HepG2 (cell line): ENCODE measurements around the gene ERF. TPM values are rescaled to one million over a fixed set of nuclear protein-coding genes. Genes with fewer than 3 reads are reported as not detected.

Source experiments
- ATAC-seq: fragments of 200-7000 bp; cut with Tn5 transposase; 3 replicates; pipeline ENCODE4 v1.9.1; 2020; ENCODE audit warnings: mild to moderate bottlenecking, moderate library complexity
- BruUV-seq: library from RNA; stranded (reverse); fragments of 400-500 nt; replicated peaks from 2 replicates; lab custom pipeline; 2021; lab: Mats Ljungman, UMichigan
- CTCF ChIA-PET: fragments of 300-600 bp; formaldehyde crosslinking; extraction: SDS; loops from one replicate; lab custom pipeline; 2021; ENCODE audit warnings: low total read pairs, inconsistent platforms, low intra/inter-chr PET ratio; lab: Yijun Ruan, JAX
- POLR2A ChIA-PET: fragments of 350-600 bp; sonication (Branson Sonifier 250); formaldehyde crosslinking; loops from one replicate; lab custom pipeline; 2020; ENCODE audit warnings: antibody characterized with exemption, inconsistent platforms; lab: Yijun Ruan, JAX
- DNase-seq: peaks from one replicate; pipeline ENCODE4 v3.0.0-alpha.2; 2015; ENCODE audit warnings: low spot score
- FAIRE-seq: peaks from 3 replicates; lab custom pipeline; 2011; peaks lifted over from hg19 to GRCh38; lab: Jason Lieb, UNC
- H2AFZ ChIP-seq: one replicate; pipeline ENCODE4 v1.6.1; 2011; ENCODE audit warnings: low read length, inconsistent platforms
- H3K27ac ChIP-seq: fragments of 300-600 bp; 3 replicates; pipeline ENCODE4 v1.8.0; 2011; ENCODE audit warnings: mixed run types, mild to moderate bottlenecking, mixed read lengths, low read length, inconsistent platforms; ENCODE audit not compliant: insufficient read depth; ENCODE audit errors: extremely low read length
- H3K27me3 ChIP-seq, 2 experiments: fragments of 200-600 bp in 1 of 2; 2 replicates in 1 of 2; 3 replicates in 1 of 2; pipeline versions ENCODE4 v1.6.0 to v1.8.0; 2011; ENCODE audit warnings: low read length in 2 of 2, mild to moderate bottlenecking in 2 of 2, moderate library complexity in 2 of 2, inconsistent platforms in 1 of 2; ENCODE audit not compliant: insufficient read depth in 2 of 2, control insufficient read depth in 1 of 2
- H3K36me3 ChIP-seq, 2 experiments: fragments of 200-600 bp in 1 of 2; replicated peaks in 1 of 2; 2 replicates in 1 of 2; 3 replicates in 1 of 2; pipeline versions ENCODE4 v1.5.1 to v1.8.0; 2011; ENCODE audit warnings: low read length in 2 of 2, inconsistent platforms in 1 of 2; ENCODE audit not compliant: insufficient read depth in 2 of 2, control insufficient read depth in 1 of 2
- H3K4me1 ChIP-seq: 2 replicates; pipeline ENCODE4 v1.5.1; 2012; ENCODE audit warnings: low read length, inconsistent platforms; ENCODE audit not compliant: insufficient read depth
- H3K4me2 ChIP-seq: 2 replicates; pipeline ENCODE4 v1.6.0; 2011; ENCODE audit warnings: low read depth, low read length, inconsistent platforms
- H3K4me3 ChIP-seq, 3 experiments: fragments of 200-600 bp in 1 of 3; sonication (generic), shearing (Covaris generic) in 1 of 3; replicated peaks in 1 of 3; 2 replicates each; pipeline ENCODE4 v1.5.1; 2011 to 2016; ENCODE audit warnings: low read length in 3 of 3, inconsistent platforms in 2 of 3, low read depth in 2 of 3, mild to moderate bottlenecking in 2 of 3, control low read depth in 1 of 3, mixed read lengths in 1 of 3; ENCODE audit not compliant: insufficient read depth in 1 of 3
- H3K79me2 ChIP-seq: one replicate; pipeline ENCODE4 v1.6.1; 2011; ENCODE audit warnings: low read length, inconsistent platforms; ENCODE audit not compliant: insufficient read depth
- H3K9ac ChIP-seq: 2 replicates; pipeline ENCODE4 v1.6.0; 2011; ENCODE audit warnings: mild to moderate bottlenecking, low read depth, low read length, inconsistent platforms; ENCODE audit not compliant: insufficient read depth
- H3K9me3 ChIP-seq: 2 replicates; pipeline ENCODE4 v1.5.1; 2012; ENCODE audit warnings: mild to moderate bottlenecking, low read length
- H4K20me1 ChIP-seq: 2 replicates; pipeline ENCODE4 v1.6.0; 2011; ENCODE audit warnings: inconsistent platforms, mild to moderate bottlenecking, low read length, moderate library complexity; ENCODE audit not compliant: insufficient read depth
- BCL6 ChIP-seq: IDR thresholded peaks from 2 replicates; pipeline ENCODE4 v1.6.1; 2016; ENCODE audit warnings: missing genetic modification reagents, missing compliant biosample characterization
- BRCA1 ChIP-seq: sonication (generic); formaldehyde crosslinking; IDR thresholded peaks from 2 replicates; pipeline ENCODE4 v1.4.0; 2020; ENCODE audit warnings: missing genetic modification reagents
- PHF5A ChIP-seq: IDR thresholded peaks from one replicate; pipeline ENCODE4 v1.6.1; 2018; ENCODE audit warnings: low read depth, missing genetic modification reagents; ENCODE audit not compliant: unreplicated experiment
- RELA ChIP-seq: sonication (generic); formaldehyde crosslinking; IDR thresholded peaks from 2 replicates; pipeline ENCODE4 v1.4.0; 2020; ENCODE audit warnings: missing genetic modification reagents
- SCMH1 ChIP-seq: sonication (generic); formaldehyde crosslinking; IDR thresholded peaks from 2 replicates; pipeline ENCODE4 v1.9.0; 2021; ENCODE audit warnings: missing genetic modification reagents, mild to moderate bottlenecking, borderline replicate concordance
- XRCC5 ChIP-seq: fragments of 200-400 bp; formaldehyde crosslinking; optimal IDR thresholded peaks from 2 replicates; pipeline ENCODE3; 2017; ENCODE audit warnings: mild to moderate bottlenecking, low read length
- ZBTB46 ChIP-seq: sonication (generic); formaldehyde crosslinking; IDR thresholded peaks from 2 replicates; pipeline ENCODE4 v1.4.0; 2020; ENCODE audit warnings: mild to moderate bottlenecking, missing genetic modification reagents, borderline replicate concordance
- ZFY ChIP-seq: sonication (generic); formaldehyde crosslinking; IDR thresholded peaks from 2 replicates; pipeline ENCODE4 v1.4.0; 2020; ENCODE audit warnings: missing genetic modification reagents
- ZMYM2 ChIP-seq: sonication (generic); formaldehyde crosslinking; IDR thresholded peaks from 2 replicates; pipeline ENCODE4 v1.8.0; 2022; ENCODE audit warnings: mild to moderate bottlenecking, missing genetic modification reagents
- ZNF264 ChIP-seq: sonication (generic); formaldehyde crosslinking; IDR thresholded peaks from 2 replicates; pipeline ENCODE4 v1.4.0; 2020; ENCODE audit warnings: missing genetic modification reagents
- ZNF280B ChIP-seq: sonication (generic); formaldehyde crosslinking; IDR thresholded peaks from 2 replicates; pipeline ENCODE4 v1.5.0; 2020; ENCODE audit warnings: missing genetic modification reagents, mild to moderate bottlenecking, borderline replicate concordance
- ZNF326 ChIP-seq: sonication (generic); formaldehyde crosslinking; IDR thresholded peaks from 2 replicates; pipeline ENCODE4 v1.4.0; 2020; ENCODE audit warnings: missing genetic modification reagents, borderline replicate concordance
- ZNF350 ChIP-seq: sonication (generic); formaldehyde crosslinking; IDR thresholded peaks from 2 replicates; pipeline ENCODE4 v1.4.0; 2020; ENCODE audit warnings: mild to moderate bottlenecking, low read depth, missing genetic modification reagents, borderline replicate concordance
- ZNF468 ChIP-seq: sonication (generic); formaldehyde crosslinking; IDR thresholded peaks from 2 replicates; pipeline ENCODE4 v1.8.0; 2022; ENCODE audit warnings: mild to moderate bottlenecking, moderate library complexity, missing genetic modification reagents
- ZNF562 ChIP-seq: sonication (generic); formaldehyde crosslinking; IDR thresholded peaks from 2 replicates; pipeline ENCODE4 v1.8.0; 2022; ENCODE audit warnings: missing genetic modification reagents, borderline replicate concordance
- ZNF691 ChIP-seq: sonication (generic); formaldehyde crosslinking; IDR thresholded peaks from 2 replicates; pipeline ENCODE4 v1.4.0; 2020; ENCODE audit warnings: missing genetic modification reagents, low read depth, mild to moderate bottlenecking, borderline replicate concordance
- ZNF740 ChIP-seq: sonication (generic); formaldehyde crosslinking; IDR thresholded peaks from 2 replicates; pipeline ENCODE4 v1.4.0; 2020; ENCODE audit warnings: missing genetic modification reagents
- WGBS: methylation state at CpG from one replicate; pipeline ENCODE4 v1.1.6; 2017; ENCODE audit warnings: low lambda C conversion rate; 5-methylcytosine and 5-hydroxymethylcytosine counted together
- in situ Hi-C: cut with HindIII; loops from 2 replicates; pipeline ENCODE4 v1.10.0; 2017; ENCODE audit warnings: low pct_unique_long_range_greater_than_20kb; ENCODE audit not compliant: extremely low pct_ligation_motif_present
- intact Hi-C: fragments of 100-400 bp; cut with micrococcal nuclease; formaldehyde crosslinking; loops from one replicate; pipeline ENCODE4 v1.10.0; 2022; ENCODE audit not compliant: unreplicated experiment
- polyA plus RNA-seq, 8 experiments: library from polyadenylated mRNA; depleted of rRNA in 3 of 8; stranded (reverse) in 7 of 8; unstranded in 1 of 8; fragments of >200 nt; fragmentation: Illumina TruSeq in 4 of 8; extraction: Trizol in 4 of 8; gene quantifications; 2 replicates each; pipeline versions ENCODE4 v1.2.1 to v1.2.3, GENCODE V29; 2011 to 2016; ENCODE audit warnings: low read depth in 4 of 8, missing spikeins in 1 of 8, mixed read lengths in 1 of 8; ENCODE audit not compliant: insufficient read depth in 1 of 8
- total RNA-seq, 5 experiments: library from RNA; depleted of rRNA; stranded (reverse); fragments of >200 nt; fragmentation: Illumina TruSeq; extraction: Trizol; gene quantifications; 2 replicates each; pipeline ENCODE4 v1.2.3, GENCODE V29; 2016; ENCODE audit warnings: low read depth in 1 of 5
- TF ChIP-seq, protein P1 (sequence below): sonication (generic); formaldehyde crosslinking; conservative IDR thresholded peaks from 2 replicates; pipeline ENCODE4 v1.8.0; 2022; ENCODE audit warnings: missing genetic modification reagents

ERF gene
- total and polyA plus RNA-seq, 2 of the 13 experiments (the other 11 are each of a cell fraction or from before 2014, with no cell fraction given), result 67.1 to 69.9 TPM

DNA sequence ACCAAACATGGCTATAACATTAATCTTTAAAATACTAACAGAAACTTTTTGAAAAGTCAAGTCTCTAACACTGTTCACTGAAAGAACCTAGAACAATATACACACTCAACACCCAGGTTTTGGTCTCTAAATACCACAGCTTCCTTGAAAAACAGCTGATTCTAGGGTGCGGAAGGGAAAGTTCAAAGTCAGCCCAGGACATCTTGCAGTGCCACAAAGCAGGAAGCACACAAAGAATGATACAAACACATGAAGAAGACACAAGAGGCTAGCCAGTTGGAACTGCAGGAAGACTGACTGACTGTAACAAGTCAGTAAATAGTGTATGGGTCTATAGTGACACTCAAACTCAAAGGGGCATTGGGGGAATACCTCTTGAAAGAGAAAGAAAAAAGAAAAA is 42.0 kb downstream of the ERF start:
- Histone ChIP-seq H3K4me2 (no peak overlapping the region), H3K27ac (no peak overlapping the region), H3K9me3 (no peaks in the 10 kb centered on the region), H3K4me3 (no peak overlapping the region), H4K20me1 (peaks cover 23% of the 10 kb centered on the region), H3K36me3 (peaks cover 23 to 49% of the 10 kb centered on the region in 2 experiments), H3K4me1 (peaks cover 39% of the 10 kb centered on the region), H3K79me2 (peaks cover 53% of the 10 kb centered on the region), H3K9ac (no peak overlapping the region), H2AFZ (no peak overlapping the region), H3K27me3 (no peaks in the 10 kb centered on the region; a peak in 1 of 5 replicates)
- ATAC-seq (no peak), FAIRE-seq (no peak), DNase-seq (no peak)
- intact Hi-C loops (no loop called here), in situ Hi-C loops (no loop called here)
- no TSS peak for BruUV-seq
- POLR2A ChIA-PET, result no interaction called here
- CTCF ChIA-PET, result no interaction called here
- 89% methylated on average over 1 of the region's 1 CpG for WGBS
- TF ChIP-seq ZNF740 (CRISPR knock-in tag) (no peak), XRCC5 (no peak), ZFY (CRISPR knock-in tag) (no peak), BCL6 (no peak), ZNF691 (CRISPR knock-in tag) (no peak), ZNF264 (CRISPR knock-in tag) (no peak), PHF5A (CRISPR knock-in tag) (no peak), BRCA1 (CRISPR knock-in tag) (no peak), ZNF350 (CRISPR knock-in tag) (no peak), ZBTB46 (CRISPR knock-in tag) (no peak), ZMYM2 (CRISPR knock-in tag) (no peak), ZNF468 (CRISPR knock-in tag) (no peak), SCMH1 (no peak), ZNF326 (CRISPR knock-in tag) (no peak), RELA (no peak), ZNF562 (CRISPR knock-in tag) (no peak), ZNF280B (CRISPR knock-in tag) (no peak)
- TF ChIP-seq, protein P1, sequence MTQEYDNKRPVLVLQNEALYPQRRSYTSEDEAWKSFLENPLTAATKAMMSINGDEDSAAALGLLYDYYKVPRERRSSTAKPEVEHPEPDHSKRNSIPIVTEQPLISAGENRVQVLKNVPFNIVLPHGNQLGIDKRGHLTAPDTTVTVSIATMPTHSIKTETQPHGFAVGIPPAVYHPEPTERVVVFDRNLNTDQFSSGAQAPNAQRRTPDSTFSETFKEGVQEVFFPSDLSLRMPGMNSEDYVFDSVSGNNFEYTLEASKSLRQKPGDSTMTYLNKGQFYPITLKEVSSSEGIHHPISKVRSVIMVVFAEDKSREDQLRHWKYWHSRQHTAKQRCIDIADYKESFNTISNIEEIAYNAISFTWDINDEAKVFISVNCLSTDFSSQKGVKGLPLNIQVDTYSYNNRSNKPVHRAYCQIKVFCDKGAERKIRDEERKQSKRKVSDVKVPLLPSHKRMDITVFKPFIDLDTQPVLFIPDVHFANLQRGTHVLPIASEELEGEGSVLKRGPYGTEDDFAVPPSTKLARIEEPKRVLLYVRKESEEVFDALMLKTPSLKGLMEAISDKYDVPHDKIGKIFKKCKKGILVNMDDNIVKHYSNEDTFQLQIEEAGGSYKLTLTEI (CRISPR knock-in tag), result no peak
